ENCODE measurements around the gene IMPG2. TPM values are rescaled to one million over a fixed set of nuclear protein-coding genes. Genes with fewer than 3 reads are reported as not detected.

IMPG2 gene
- total RNA-seq, 6 experiments from 2014 or later: 0.05 to 0.12 (median 0.09) TPM

- H3K27ac ChIP-seq: no peak overlapping the region
- no peaks in the 10 kb centered on the region for H3K27me3 ChIP-seq
- no peaks in the 10 kb centered on the region for H3K4me1 ChIP-seq
- 83% methylated on average over 2 of the region's 2 CpGs for WGBS (ENCODE audit: insufficient coverage, low coverage, low lambda C conversion rate, missing lambda C conversion rate)
- H3K4me3 ChIP-seq: no peak overlapping the region
- ATAC-seq (no peak), DNase-seq (no peak)
- no peaks in the 10 kb centered on the region for H3K36me3 ChIP-seq
- no peaks in the 10 kb centered on the region for H3K9me3 ChIP-seq
- TF ChIP-seq, protein P1, sequence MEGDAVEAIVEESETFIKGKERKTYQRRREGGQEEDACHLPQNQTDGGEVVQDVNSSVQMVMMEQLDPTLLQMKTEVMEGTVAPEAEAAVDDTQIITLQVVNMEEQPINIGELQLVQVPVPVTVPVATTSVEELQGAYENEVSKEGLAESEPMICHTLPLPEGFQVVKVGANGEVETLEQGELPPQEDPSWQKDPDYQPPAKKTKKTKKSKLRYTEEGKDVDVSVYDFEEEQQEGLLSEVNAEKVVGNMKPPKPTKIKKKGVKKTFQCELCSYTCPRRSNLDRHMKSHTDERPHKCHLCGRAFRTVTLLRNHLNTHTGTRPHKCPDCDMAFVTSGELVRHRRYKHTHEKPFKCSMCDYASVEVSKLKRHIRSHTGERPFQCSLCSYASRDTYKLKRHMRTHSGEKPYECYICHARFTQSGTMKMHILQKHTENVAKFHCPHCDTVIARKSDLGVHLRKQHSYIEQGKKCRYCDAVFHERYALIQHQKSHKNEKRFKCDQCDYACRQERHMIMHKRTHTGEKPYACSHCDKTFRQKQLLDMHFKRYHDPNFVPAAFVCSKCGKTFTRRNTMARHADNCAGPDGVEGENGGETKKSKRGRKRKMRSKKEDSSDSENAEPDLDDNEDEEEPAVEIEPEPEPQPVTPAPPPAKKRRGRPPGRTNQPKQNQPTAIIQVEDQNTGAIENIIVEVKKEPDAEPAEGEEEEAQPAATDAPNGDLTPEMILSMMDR (IDR thresholded peaks at IDR 0.05): no peak
- TF ChIP-seq POLR2A (IDR thresholded peaks at IDR 0.05): no peak
- intact Hi-C loops (cut with DNase I): no loop called here
Measured at GRCh38 chr3:101251441-101251840, 68.9 kb downstream of the IMPG2 start.

- H3K27ac ChIP-seq: no peak overlapping the region
- no peak for ATAC-seq
- no peaks in the 10 kb centered on the region for H3K27me3 ChIP-seq
- TF ChIP-seq, protein P1 (IDR thresholded peaks at IDR 0.05): no peak
- TF ChIP-seq POLR2A (IDR thresholded peaks at IDR 0.05): no peak
- H3K4me3 ChIP-seq: no peak overlapping the region
- intact Hi-C loops (cut with DNase I): no loop called here
- no peaks in the 10 kb centered on the region for H3K4me1 ChIP-seq
- DNase-seq: no peak
- no peaks in the 10 kb centered on the region for H3K9me3 ChIP-seq
- H3K36me3 ChIP-seq: no peaks in the 10 kb centered on the region
- 54% methylated on average over 3 of the region's 3 CpGs for WGBS (ENCODE audit: insufficient coverage, low coverage, low lambda C conversion rate, missing lambda C conversion rate)
Measured at GRCh38 chr3:101249522-101249921, 70.9 kb downstream of the IMPG2 start.

DNA sequence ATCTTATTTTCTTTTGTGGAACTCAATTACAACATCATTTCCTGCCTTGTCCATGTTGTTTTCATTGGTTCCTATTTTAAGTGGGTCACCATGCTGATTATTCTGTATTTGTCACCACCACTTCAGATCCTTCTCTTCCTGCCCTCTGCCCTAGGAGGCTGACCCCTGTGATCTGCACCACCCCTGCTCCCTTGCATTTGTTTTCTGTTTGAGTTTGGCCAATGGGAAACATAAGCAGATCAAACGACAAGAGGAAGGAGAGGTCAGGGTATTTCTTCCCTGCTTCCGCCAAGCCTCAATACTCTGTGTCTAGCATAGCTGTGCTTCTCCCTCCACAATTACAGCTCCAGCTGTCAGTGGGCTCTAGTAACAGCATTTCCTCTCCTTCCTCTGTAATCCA lies 71.6 kb downstream of the IMPG2 start:
- TF ChIP-seq POLR2A (IDR thresholded peaks at IDR 0.05): no peak
- TF ChIP-seq, protein P1 (IDR thresholded peaks at IDR 0.05): no peak
- Histone ChIP-seq H3K36me3 (no peaks in the 10 kb centered on the region), H3K27ac (no peak overlapping the region), H3K4me3 (no peak overlapping the region), H3K27me3 (no peaks in the 10 kb centered on the region), H3K4me1 (no peaks in the 10 kb centered on the region), H3K9me3 (no peaks in the 10 kb centered on the region)
- ATAC-seq: peak; percentile 37 to 84 (median 63)
- intact Hi-C loops (cut with DNase I): no loop called here
- DNase-seq: no peak
- WGBS (ENCODE audit: insufficient coverage, low coverage, low lambda C conversion rate, missing lambda C conversion rate): 41% methylated on average over 2 of the region's 2 CpGs

DNA sequence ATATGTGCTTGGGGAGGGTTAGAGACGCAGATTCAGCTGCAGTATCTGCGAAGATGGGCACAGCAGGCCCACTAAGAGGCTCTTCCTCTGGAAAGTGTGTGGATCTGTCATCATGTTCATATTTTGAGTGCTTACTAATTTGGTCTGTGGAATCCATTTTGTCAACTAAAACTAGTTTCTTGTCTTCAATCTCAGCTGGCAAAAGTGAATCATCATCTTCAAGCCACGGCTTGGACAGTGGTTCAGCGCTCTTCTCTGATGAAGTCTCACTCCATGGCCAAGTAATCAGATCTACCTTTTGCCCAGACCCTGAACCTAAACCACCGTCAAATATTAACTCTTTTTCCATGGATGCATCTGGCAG lies 76.2 kb downstream of the IMPG2 start:
- intact Hi-C loops (cut with DNase I): no loop called here
- no peaks in the 10 kb centered on the region for H3K36me3 ChIP-seq
- no peaks in the 10 kb centered on the region for H3K27me3 ChIP-seq
- TF ChIP-seq POLR2A (IDR thresholded peaks at IDR 0.05): no peak
- TF ChIP-seq, protein P1 (IDR thresholded peaks at IDR 0.05): no peak
- H3K4me3 ChIP-seq: no peak overlapping the region
- WGBS (ENCODE audit: insufficient coverage, low coverage, low lambda C conversion rate, missing lambda C conversion rate): 88% methylated on average over 5 of the region's 5 CpGs
- H3K27ac ChIP-seq: no peak overlapping the region
- DNase-seq (no peak), ATAC-seq (no peak)
- no peaks in the 10 kb centered on the region for H3K9me3 ChIP-seq
- no peaks in the 10 kb centered on the region for H3K4me1 ChIP-seq

Data from right lobe of liver (tissue), 6 donors.